PFSK-1 (cell line): ENCODE measurements around the gene NDUFA6.

ENCODE experiments used
- SIN3A ChIP-seq: IDR thresholded peaks from 2 replicates; pipeline ENCODE4 v1.6.1; 2012; ENCODE audit warnings: mild to moderate bottlenecking, low read length, moderate library complexity, borderline replicate concordance; ENCODE audit not compliant: insufficient read depth
- TAF1 ChIP-seq: IDR thresholded peaks from 2 replicates; pipeline ENCODE4 v1.6.1; 2012; ENCODE audit warnings: low read length, control low read depth, borderline replicate concordance; ENCODE audit not compliant: insufficient read depth

DNA sequence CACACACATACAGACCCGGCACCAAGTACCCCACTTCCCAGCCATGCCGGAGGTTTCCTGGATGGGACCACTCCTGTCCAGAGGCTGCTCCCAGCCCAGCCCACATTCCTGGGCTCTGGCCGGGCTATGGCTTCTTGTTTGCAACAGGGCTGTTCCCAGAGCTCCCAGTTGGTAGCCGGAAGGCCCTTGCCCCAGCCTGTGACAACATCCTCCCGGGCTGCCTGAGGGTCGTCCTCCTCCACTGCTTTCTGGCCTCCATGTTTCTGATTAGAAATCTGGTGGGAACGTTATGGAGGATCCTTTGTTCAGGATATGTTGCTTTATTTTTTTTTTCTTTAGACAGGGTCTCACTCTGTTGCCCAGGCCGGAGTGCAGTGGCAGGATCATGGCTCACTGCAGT, 41.0 kb upstream of the NDUFA6 start:
- no peak for TF ChIP-seq SIN3A
- TF ChIP-seq TAF1: no peak
